ENCODE results near the gene LRRIQ1.

Gene LRRIQ1

DNA sequence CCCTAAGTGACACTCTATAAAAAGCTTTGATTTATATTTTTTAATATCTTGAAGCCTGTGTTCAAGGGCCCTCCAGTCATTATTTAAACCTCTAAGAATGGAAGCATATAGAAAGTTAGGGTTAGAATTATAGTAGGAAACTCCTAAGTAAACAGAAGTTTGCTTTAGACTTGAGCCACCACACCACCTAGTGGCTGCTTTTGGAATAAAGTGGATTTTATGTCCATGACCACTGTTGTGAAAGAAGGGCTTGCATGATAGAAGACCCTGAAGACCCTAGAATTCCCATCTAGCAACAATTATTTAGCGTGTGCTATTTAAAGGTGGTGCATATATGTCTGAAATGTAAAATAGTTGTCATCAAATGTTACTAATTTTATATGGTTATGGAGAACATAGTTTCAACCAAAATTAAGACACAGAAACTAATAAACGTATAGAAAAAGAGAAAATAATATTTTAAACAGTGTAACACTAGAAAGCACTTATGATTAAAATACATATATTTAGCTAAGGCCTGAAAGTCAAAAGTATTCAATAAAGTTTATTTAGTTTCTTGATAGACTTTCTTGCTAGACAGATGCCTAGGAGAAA is 21.3 kb downstream of the LRRIQ1 start:
- DNase-seq (ENCODE audit: low read depth in 4 of 4, low spot score in 1 of 4), result peak in 1 of 4 experiments; percentile 12

GRCh38 chr12:85058339-85058738 is 22.2 kb downstream of the LRRIQ1 start:
- no peak for DNase-seq (ENCODE audit: low read depth in 4 of 4, low spot score in 1 of 4)

GRCh38 chr12:85059594-85059993 is 23.4 kb downstream of the LRRIQ1 start:
- no peak for DNase-seq (ENCODE audit: low read depth in 4 of 4, low spot score in 1 of 4)

GRCh38 chr12:85060916-85061315 is 24.8 kb downstream of the LRRIQ1 start:
- no peak for DNase-seq (ENCODE audit: low read depth in 4 of 4, low spot score in 1 of 4)

DNA sequence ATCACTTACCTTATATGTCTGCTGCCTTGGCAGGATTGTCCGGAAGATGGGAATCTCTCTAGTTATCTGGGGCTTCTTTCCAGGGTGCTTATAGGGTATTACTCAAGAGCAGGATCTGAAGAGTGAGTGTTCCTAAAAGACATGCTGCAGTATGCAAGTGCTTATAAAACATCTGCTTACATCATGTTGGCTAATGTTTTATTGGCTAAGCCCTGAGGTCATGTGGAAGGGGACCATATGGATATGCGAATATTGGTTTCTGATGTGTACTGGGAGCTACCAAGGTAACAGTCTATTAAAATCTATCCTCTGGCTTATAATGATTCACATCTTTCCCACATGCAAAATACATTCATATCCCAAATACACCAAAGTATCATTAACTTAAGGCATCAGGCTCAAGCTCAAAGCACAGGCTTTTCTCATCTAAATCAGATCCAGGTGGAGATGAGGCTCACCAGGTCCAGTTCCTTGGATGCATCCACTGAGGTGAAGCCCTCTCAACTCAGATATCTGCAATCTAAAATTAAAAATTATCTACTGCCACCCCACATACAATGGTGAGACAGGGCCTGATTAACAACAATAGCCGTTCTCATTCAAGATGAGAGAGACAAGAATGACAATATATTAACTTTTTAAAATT is 29.8 kb downstream of the LRRIQ1 start:
- DNase-seq (ENCODE audit: low read depth in 4 of 4, low spot score in 1 of 4), result no peak

DNA sequence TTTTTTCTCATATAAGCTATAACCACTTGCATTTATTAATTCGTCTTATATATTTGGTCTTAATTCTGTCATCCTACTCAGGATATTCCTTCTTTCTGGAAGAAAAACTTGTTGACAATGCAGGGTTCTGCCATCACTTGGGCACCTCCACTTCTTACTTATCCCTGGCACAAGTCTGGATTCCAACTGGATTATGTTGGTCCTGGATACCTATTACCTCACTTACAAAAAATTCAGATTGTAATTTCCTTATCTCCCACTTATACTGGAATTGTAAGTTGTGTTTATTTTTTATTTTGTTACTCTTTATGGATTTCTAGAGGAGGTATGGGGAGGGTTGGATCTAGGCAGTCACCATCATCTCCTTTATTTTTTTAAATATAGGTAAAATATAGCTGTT is 36.7 kb downstream of the LRRIQ1 start:
- DNase-seq (ENCODE audit: low read depth in 4 of 4, low spot score in 1 of 4), result no peak

DNA sequence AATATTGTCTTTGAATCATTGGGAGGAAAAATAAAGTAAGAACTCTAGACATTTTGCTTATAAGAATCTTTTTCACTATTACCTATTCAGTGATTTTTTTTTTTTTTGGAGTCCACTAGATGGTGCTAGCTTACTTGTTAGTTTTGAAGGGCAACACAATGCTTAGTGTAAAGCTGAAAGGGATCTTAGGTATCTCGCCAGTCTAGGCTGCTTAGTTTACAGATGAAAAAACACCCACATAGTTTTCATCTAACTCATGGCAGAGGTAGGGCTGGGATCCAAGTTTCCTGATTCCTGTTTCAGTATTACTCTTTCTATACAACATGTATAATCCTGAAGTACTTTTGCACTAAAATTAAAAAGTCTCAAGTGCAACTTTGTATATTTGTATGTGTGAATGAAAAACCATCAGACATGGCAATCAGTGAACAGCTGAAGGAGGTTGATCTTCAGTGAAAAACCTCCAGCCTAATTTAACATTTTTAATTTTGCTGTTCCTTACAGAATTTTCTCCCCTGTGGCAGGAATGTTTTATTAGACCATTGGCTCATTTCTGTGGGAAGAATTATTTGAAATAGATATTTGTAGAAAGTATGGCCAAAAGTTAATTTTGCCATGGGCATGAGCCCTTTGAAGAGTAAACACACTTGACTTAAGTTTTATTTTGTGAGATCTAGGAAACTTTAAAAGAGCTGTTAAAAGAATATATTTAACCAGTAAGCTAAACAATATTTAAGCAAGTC is 40.7 kb downstream of the LRRIQ1 start:
- no peak for DNase-seq (ENCODE audit: low read depth in 4 of 4, low spot score in 1 of 4)

- no peak for DNase-seq (ENCODE audit: low read depth in 4 of 4, low spot score in 1 of 4)
Observed at GRCh38 chr12:85085066-85085465, 48.9 kb downstream of the LRRIQ1 start.

- no peak for DNase-seq (ENCODE audit: low read depth in 4 of 4, low spot score in 1 of 4)
Observed at GRCh38 chr12:85089792-85090191, 53.6 kb downstream of the LRRIQ1 start.

DNA sequence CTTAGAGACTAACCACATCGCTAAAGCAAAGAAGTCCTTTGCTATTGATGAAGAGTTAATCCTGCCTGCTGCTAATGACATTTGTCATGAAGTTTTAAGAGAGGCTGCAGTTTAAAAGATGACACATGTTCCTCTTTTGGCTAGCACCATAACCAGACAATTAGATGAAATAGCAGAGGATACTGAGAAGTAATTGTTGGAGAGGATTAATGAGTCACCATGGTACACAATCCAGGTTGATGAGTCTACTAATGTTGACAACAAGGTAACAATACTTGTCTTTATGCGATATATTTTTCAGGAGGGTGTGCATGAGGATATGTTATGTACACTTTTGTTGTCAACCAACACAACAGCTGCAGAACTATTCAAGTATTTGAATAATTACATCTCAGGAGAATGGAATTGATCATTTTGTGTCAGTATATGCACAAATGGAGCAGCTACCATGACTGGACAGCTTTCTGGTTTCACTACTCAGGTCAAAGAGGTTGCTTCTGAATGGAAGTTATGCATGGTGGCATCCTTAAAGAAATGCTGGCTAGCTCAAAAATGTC is 56.7 kb downstream of the LRRIQ1 start:
- DNase-seq (ENCODE audit: low read depth in 4 of 4, low spot score in 1 of 4), result no peak

GRCh38 chr12:85095501-85095900 is 59.4 kb downstream of the LRRIQ1 start:
- DNase-seq (ENCODE audit: low read depth in 4 of 4, low spot score in 1 of 4), result no peak

- DNase-seq (ENCODE audit: low read depth in 4 of 4, low spot score in 1 of 4), result no peak
Observed at GRCh38 chr12:85130646-85131045, 94.5 kb downstream of the LRRIQ1 start.

DNA sequence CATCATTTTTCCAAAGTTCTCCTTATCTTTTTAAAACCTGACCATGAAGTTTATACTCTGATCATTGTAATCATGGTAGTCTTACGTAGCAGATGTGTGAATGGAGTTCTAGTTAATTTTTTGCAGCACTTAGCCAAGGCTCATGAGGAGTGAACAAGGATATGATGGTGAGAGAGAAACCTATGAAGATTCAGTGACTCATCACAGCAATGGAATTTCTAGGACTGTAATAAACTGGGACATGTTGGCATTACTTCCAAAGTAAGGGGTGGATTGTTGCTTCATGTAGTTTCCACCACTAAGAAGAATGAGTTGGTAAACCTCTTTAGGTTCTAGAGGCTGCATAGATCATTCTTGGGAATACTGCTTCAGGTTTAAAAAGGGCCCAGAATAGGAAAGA is 102.7 kb downstream of the LRRIQ1 start:
- no peak for DNase-seq (ENCODE audit: low read depth in 4 of 4, low spot score in 1 of 4)

GRCh38 chr12:85147331-85147730 is 111.2 kb downstream of the LRRIQ1 start:
- DNase-seq (ENCODE audit: low read depth in 4 of 4, low spot score in 1 of 4), result no peak

DNA sequence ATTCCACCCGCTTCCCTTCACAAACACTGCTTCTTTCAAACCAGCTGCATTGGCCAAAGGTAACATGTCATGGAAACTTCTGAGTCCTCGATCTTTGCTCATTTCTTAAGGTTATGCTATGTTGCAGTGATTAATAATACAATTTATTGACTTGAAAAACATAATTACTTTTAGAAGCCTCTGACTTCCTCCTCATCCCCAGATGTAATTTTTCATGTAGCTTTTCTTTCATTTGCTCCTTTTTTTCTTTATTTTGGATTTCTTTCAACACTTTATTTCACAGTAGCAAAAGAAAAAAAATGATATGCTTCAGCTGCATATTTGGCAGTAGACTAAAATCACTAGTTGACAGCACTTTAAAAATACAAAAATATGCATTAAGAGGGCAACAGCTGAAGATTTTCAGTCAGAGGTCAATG is 116.2 kb downstream of the LRRIQ1 start:
- no peak for DNase-seq (ENCODE audit: low read depth in 4 of 4, low spot score in 1 of 4)

GRCh38 chr12:85155791-85156190 is 119.6 kb downstream of the LRRIQ1 start:
- DNase-seq (ENCODE audit: low read depth in 4 of 4, low spot score in 1 of 4), result no peak

DNA sequence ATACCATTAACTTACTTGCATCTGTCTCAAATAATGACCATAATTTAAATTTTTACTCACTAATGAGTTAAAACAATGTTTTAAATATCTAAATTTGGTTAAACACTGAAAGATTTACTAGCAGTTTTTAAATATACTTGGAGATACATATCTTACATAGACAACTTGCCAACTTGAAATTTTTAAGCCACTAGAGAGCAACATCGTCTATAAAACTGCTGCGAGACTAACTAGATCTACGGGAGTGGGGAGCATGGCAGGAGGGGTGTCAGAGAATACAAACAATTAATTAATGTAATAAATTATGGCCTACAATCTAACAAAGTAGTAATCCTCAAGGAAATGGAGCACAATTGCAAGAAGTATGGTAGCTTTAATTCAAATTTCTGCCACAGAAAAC is 120.4 kb downstream of the LRRIQ1 start:
- DNase-seq (ENCODE audit: low read depth in 4 of 4, low spot score in 1 of 4), result no peak

- DNase-seq (ENCODE audit: low read depth in 4 of 4, low spot score in 1 of 4), result no peak
Observed at GRCh38 chr12:85157035-85157603, 121.0 kb downstream of the LRRIQ1 start.

DNA sequence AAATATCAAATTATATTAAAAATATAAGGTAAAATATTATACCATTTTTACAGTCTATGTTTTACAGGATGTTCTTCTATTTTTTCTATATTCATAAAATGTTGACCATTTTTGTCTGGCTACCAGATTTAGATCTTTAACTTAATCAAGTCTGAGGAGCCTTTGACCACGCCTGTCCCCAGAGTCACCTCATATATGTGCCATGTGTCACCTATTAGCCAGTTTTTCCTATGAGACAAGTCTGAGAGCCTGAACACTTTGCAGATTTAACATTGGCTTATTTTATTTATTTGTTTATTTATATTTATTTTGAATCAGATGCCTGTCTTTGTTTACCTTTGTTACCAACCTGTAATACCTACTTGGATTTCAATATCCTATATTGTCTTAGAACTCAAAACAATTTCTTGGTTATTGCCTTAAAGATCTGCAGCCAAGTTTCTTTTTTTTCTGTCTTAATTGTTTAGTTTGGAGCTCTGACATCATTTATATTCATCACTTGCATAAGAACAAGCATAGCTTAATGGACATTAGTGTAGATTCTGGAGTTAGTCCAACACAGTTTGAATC is 127.7 kb downstream of the LRRIQ1 start:
- no peak for DNase-seq (ENCODE audit: low read depth in 4 of 4, low spot score in 1 of 4)

DNA sequence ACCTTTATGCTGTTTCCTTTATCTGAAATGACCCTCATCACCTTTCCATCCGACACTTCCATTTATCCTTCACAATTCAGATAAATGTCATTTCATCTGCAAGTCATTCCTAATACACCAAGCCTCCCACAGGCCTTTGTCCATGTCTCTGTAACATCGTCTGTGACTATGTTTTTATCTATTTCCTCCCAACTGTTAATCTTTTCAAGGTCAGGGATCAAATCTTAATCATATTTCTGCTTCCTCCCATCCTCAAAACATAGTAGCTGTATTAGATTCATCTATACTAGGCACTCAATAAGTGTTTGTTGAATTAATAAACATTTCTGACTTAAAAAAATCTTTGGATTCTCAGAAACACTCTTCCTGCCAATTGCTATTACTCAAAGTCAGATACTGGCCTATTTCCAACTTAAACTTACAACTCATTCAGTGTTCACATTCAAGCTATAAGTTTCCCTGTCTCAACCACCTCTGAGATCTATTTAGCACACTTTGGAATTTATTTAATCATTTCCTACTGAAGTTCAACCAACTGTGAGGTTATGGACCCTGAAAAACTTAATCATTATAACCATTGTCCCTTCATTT is 143.6 kb downstream of the LRRIQ1 start:
- no peak for DNase-seq (ENCODE audit: low read depth in 4 of 4, low spot score in 1 of 4)

- no peak for DNase-seq (ENCODE audit: low read depth in 4 of 4, low spot score in 1 of 4)
Observed at GRCh38 chr12:85182699-85183098, 146.5 kb downstream of the LRRIQ1 start.

All from stimulated activated CD4-positive, alpha-beta T cell treated with anti-CD3 and anti-CD28 coated beads, Interleukin-1b, Interleukin-23, amount 100 ng/mL, for 24 hours (primary cell).